ENCODE measurements around the gene EGFL8.
"Not testable (repeated sequence)": the region's sequence is repeated elsewhere in the genome, so short reads cannot be mapped to it uniquely, and the experiment has no call there.

EGFL8 gene

GRCh38 chr6:32198345-32198696 lies 33.9 kb downstream of the EGFL8 start:
- no peak for DNase-seq

GRCh38 chr6:32198866-32199265 lies 34.5 kb downstream of the EGFL8 start:
- no peak for DNase-seq

- DNase-seq: no peak
Measured at GRCh38 chr6:32200711-32201475, 36.5 kb downstream of the EGFL8 start.

- DNase-seq: no peak
Measured at GRCh38 chr6:32202186-32202585, 37.8 kb downstream of the EGFL8 start.

- no peak for DNase-seq
Measured at GRCh38 chr6:32203426-32204267, 39.3 kb downstream of the EGFL8 start.

GRCh38 chr6:32204268-32204715 lies 39.9 kb downstream of the EGFL8 start:
- no peak for DNase-seq

- no peak for DNase-seq
Measured at GRCh38 chr6:32208996-32209395, 44.6 kb downstream of the EGFL8 start.

GRCh38 chr6:32210191-32210601 lies 45.8 kb downstream of the EGFL8 start:
- DNase-seq: no peak

- not testable (repeated sequence) for DNase-seq
Measured at GRCh38 chr6:32211432-32211831, 47.0 kb downstream of the EGFL8 start.

GRCh38 chr6:32212076-32212760 lies 47.8 kb downstream of the EGFL8 start:
- DNase-seq: no peak

- no peak for DNase-seq
Measured at GRCh38 chr6:32213649-32214048, 49.3 kb downstream of the EGFL8 start.

- DNase-seq: no peak
Measured at GRCh38 chr6:32214126-32214525, 49.7 kb downstream of the EGFL8 start.

- DNase-seq: no peak
Measured at GRCh38 chr6:32215617-32216016, 51.2 kb downstream of the EGFL8 start.

- no peak for DNase-seq
Measured at GRCh38 chr6:32216285-32216684, 51.9 kb downstream of the EGFL8 start.

GRCh38 chr6:32216998-32217397 lies 52.6 kb downstream of the EGFL8 start:
- DNase-seq: no peak
